GM10847 (cell line): ENCODE measurements around the gene MYL5.

ENCODE experiments used
- POLR2A ChIP-seq: IDR thresholded peaks from 2 replicates; pipeline ENCODE4 v1.6.1; 2011; ENCODE audit not compliant: insufficient read length; ENCODE audit errors: extremely low read depth

The MYL5 gene

DNA sequence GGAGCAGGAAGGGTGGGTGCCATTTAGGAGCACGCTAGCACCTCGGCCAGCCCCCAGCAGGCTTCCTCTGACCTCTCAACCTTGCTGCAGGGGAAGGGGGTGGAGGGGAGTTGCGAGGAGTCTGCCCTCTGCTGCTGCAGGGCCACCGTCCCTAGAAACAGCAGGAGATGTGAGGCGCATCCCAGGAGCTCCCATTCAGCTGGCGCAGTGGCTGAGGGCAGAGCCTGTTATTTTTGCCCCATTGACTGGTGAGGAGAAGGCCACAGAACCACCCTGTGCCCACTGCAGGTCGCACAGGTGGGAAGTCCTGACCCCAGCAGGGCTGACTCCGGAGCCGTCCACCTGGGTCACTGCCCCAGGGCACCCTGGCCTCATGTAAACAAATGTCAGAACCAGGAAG, 40.9 kb upstream of the MYL5 start:
- no peak for TF ChIP-seq POLR2A

DNA sequence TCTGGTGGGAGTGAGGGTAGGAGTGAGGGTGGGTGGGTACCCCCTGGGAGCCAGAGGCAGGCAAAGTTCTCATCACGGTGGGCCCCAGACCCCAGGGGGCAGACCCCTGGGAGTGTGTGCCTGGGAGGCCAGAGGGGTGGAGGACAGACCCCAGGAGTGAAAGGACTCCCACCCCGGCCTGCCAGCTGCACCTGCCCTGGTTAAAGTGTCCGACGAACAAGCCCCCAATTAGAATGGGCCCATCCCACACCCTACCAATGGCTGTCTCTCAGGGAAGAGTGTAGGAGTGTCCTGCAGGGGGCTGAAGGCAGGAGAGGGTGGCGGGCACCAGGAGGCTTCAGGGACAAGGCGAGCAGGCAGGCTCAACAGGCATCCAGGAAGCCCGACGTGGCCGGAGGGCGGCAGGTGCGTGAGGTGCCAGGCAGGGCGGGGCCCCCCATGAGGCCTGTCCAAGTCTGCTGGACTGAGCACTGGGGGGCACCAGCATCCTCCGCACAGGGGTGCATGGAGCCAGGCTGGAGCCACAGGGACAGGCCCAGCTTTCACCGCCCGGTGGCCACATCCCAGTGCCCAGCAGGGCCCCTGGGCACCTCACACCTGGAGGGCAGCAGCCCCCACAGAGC, 40.3 kb upstream of the MYL5 start:
- no peak for TF ChIP-seq POLR2A

DNA sequence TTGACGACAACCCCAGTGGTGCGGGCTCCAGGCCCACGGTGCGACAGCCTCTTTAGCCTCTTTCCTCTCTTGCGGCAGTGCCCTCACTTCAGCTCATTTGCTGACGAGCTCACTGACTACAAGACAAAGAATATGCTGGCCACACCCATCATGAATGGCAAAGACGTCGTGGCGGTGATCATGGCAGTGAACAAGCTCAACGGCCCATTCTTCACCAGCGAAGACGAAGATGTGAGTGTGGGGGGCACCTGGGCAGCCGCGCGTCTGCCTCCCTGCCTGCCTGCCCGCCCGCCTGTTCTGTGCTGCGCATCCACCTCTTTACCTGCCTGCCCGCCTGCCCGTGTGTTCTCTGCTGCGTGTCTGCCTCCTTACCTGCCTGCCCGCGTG, 39.8 kb upstream of the MYL5 start:
- no peak for TF ChIP-seq POLR2A

- no peak for TF ChIP-seq POLR2A
These were observed 38.3 kb upstream of the MYL5 start for GRCh38 chr4:635851-636627.

DNA sequence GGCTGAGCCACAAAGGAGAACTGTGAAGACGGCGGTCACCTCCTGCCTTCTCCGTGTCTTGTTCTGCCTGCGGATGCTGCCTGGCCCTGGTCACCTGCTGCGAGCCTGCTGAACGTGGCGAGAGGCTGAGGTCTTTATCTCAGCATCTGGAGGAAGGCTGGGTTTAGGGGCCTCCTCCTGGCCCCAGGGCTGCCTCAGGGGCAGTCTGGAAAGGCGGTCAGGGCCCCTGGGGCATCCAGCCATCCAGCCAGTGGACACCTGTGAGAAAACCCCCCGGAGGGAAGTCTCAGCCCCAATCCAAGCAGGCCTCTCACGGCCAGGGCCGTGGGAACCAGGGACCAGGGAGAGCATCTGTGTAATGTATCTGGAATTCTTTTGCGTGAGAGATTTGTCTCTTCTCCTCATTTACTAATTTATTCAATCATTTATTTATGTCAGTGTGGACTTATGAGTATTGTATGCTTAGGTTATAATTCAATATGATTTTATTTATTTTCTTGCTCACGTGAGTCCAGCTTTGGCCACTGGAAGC, 37.6 kb upstream of the MYL5 start:
- no peak for TF ChIP-seq POLR2A

GRCh38 chr4:637536-638280, 36.6 kb upstream of the MYL5 start:
- no peak for TF ChIP-seq POLR2A

DNA sequence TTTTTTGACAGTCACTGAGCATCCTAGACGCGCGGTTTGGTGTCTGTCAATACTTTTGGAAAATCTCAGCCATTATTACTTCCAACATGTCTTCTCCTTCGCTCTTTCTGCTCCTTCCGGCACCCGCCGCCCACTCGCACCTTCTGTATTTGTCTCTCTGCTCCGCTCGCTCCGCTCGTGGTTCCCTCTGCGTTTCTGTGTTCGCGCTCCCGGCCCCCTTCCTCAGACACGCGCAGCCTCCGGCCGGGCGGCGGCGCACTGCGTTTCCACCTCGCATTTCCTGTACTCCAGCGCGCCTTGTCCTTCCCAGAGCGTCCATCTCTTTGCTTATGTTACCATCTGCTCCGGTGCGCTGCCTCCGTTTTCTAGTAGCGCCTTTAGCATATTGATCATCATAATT, 27.9 kb upstream of the MYL5 start:
- no peak for TF ChIP-seq POLR2A

- no peak for TF ChIP-seq POLR2A
These were observed 26.9 kb upstream of the MYL5 start for GRCh38 chr4:647481-647880.

DNA sequence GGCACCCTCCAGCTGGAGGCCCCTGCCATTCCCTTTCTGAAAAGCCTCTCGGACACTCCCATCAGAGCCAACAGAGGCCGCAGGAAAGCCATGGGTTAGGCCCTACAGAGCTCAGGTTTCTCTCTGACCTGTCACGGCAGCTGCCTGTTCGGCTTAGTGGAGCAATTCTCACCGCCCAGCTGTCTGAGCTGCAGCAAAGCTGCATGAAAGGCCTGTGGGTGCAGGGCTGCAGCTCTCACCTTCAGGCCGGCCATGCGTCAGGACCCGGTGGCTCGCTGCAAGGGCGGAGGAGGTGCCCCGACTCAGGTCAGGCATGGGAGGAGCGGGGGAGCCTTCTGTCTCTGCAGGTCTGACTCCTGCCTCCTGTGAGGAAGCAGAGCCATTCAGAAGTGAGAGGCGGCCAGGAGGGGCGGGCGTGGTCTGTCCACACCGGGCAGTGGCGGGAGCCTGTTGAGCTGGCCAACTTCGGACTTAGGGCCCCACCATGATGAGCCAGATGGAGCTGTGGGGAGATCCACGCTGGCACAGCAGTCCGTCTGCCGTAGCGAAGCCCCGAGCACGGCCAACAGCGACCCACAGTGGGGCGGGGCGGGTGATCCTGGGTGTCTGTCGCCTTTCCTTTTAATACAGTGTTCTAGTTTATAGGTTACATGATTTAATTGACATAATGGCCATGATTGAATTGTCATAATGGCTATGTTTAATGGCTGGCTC, 25.6 kb upstream of the MYL5 start:
- no peak for TF ChIP-seq POLR2A

DNA sequence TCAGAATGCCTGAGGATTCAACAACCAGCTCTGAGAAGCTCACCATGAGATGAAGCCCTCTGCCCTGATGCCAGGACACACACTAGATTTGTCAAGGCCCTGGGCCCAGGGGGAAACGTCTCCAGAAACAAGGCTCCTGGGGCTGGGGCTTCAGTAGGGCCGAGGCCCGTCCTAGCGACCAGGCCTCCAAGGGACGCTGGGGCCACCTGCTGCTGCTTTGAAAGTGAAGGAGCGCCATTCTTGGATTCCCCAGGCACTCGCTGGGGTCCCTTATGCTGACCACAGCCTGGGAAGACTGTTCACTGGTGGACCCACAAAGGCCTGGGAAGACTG, 25.1 kb upstream of the MYL5 start:
- TF ChIP-seq POLR2A: no peak

- no peak for TF ChIP-seq POLR2A
These were observed 24.5 kb upstream of the MYL5 start for GRCh38 chr4:649751-650310.

- no peak for TF ChIP-seq POLR2A
These were observed 23.9 kb upstream of the MYL5 start for GRCh38 chr4:650461-650860.

DNA sequence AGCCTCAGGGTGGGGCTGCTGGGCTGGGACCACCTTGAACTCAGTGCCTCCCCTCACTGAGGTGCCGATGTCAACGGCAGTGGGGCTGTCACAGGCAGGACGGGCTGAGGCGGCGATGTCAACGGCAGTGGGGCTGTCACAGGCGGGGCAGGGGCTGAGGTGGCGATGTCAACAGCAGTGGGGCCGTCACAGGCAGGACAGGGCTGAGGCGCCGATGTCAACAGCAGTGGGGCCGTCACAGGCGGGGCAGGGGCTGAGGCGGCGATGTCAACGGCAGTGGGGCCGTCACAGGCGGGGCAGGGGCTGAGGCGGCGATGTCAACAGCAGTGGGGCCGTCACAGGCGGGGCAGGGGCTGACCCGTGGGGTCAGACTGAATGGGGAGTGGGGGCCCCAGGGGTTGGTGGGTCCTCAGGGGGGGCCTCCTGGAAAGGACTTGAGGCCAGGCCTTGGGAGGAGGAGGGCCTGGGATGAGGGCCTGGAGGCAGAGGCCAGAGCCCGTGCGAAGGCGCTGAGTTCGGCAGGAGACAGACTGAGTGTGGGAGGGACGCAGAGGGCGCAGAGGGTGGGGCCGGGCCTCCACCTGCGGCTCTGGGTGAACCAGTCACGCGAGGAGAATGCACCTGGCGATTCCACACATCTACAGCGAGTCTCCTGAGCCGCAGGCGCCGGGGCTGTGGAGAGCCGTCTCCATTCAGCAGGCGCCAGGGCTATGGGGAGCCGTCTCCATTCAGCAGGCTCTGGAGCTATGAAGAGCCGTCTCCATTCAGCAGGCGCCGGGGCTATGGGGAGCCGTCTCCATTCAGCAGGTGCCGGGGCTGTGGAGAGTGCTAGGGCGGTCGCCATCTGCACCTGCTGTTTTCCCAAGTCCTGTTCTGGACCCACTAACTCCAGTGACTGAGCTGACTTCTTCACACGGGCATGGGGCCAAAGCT, 23.1 kb upstream of the MYL5 start:
- no peak for TF ChIP-seq POLR2A
